Stimulated activated naive CD8-positive, alpha-beta T cell treated with anti-CD3 and anti-CD28 coated beads, Interleukin-15, amount 100 ng/mL, for 72 hours (primary cell): ENCODE measurements around the gene SEMA6C.

ENCODE experiments used
- ATAC-seq: fragments of 150-1000 bp; cut with Tn5 transposase; 2 replicates; pipeline ENCODE4 v1.10.0; 2021; ENCODE audit warnings: mild to moderate bottlenecking, moderate library complexity
- DNase-seq, 2 donors: peaks; one replicate each; pipeline ENCODE4 v3.0.0; 2021 to 2022
- H3K27ac Mint-ChIP-seq, 2 donors: one replicate each; pipeline ENCODE4 v1.8.0; 2022; ENCODE audit warnings: mild to moderate bottlenecking in 2 of 2, mixed read lengths in 2 of 2, moderate library complexity in 2 of 2
- H3K27me3 Mint-ChIP-seq: one replicate; pipeline ENCODE4 v1.8.0; 2022; ENCODE audit warnings: mixed read lengths
- H3K4me1 Mint-ChIP-seq: one replicate; pipeline ENCODE4 v1.8.0; 2022; ENCODE audit warnings: mild to moderate bottlenecking, mixed read lengths
- H3K4me3 Mint-ChIP-seq, 2 donors: one replicate each; pipeline ENCODE4 v1.8.0; 2022; ENCODE audit warnings: mild to moderate bottlenecking in 2 of 2, mixed read lengths in 2 of 2, moderate library complexity in 1 of 2
- H3K9me3 Mint-ChIP-seq, 2 donors: one replicate each; pipeline ENCODE4 v1.8.0; 2022; ENCODE audit warnings: mixed read lengths in 2 of 2

Gene SEMA6C

DNA sequence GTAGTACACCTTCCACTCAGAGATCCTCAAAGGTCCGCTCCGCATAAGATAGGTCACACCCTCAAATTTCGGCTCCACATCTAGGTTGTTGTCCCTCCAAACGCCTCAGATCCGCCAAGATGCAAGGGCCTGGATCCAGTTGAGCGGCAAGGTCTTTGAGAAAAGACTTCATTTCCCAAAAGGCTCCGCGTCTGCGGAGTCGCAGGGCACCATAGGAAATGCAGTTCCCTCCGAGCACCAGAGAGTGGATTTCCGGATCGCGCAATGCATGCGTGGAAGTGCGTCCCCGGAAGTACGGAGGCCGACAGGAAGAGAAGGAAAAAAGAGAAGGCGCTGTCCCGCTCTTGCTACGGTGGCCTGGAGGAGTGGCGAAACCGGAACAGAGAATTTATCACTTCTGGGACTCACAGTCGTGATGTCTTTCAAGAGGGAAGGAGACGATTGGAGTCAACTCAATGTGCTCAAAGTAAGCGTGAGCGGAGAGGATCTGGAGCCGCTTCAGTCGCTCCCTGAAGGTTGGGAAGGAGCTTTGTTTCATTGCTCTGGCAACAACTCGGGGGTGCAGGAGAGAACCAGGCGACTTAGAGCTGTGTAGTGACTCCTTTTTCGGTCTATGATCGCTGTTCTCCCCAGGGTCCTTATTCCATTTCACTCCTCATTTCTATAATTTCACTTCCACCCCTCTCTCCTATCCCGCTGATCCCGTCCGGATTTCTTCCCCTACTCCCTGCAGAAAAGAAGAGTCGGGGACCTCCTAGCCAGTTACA is 19.5 kb upstream of the SEMA6C start, which contains the start of the genes LYSMD1 and SCNM1:
LYSMD1 (minus strand) TSS at position 165 of the 767 bp plus-strand sequence. CDS start 644 bp downstream, outside the sequence.
SCNM1 (plus strand) TSS at position 407 of the 767 bp plus-strand sequence; CDS start at position 416, 9 bp downstream.
- peaks cover 67% of the 10 kb centered on the region for H3K4me1 Mint-ChIP-seq
- peak within 1 kb of the TSS; percentile 89 to 94 for H3K4me3 Mint-ChIP-seq
- peak; percentile 93 to 98 for DNase-seq
- no peaks in the 10 kb centered on the region for H3K27me3 Mint-ChIP-seq
- no peaks in the 10 kb centered on the region for H3K9me3 Mint-ChIP-seq
- peak; percentile 95 for ATAC-seq
- peak within 1 kb of the TSS; percentile 96 to 98 for H3K27ac Mint-ChIP-seq

DNA sequence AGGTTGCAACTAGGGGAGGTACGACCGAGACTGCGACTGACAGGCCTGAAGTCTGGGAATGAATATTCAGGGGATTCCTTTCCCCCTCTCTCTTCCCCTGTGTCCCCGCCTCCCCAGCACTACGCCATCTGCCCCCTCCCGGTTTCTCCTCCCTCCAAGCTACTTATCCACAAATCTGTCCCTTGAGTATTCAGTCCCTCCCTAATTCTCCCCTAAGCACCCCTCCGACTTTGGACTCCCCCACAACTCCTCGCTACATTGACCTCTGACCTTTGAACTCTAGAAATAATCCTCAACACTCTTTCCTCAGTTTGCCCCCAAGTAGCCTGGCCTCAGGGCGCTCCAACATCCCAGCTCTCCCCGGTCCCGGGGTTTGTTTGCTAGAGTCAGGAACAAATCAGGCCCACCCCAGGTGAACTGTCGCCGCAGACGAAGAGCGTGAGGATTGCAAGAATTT is 18.9 kb upstream of the SEMA6C start:
- peak overlapping the region; percentile 96 to 98 for H3K27ac Mint-ChIP-seq
- H3K4me1 Mint-ChIP-seq: peaks cover 73% of the 10 kb centered on the region
- peak overlapping the region; percentile 89 to 94 for H3K4me3 Mint-ChIP-seq
- ATAC-seq (peak; percentile 3), DNase-seq (no peak)
- H3K27me3 Mint-ChIP-seq: no peaks in the 10 kb centered on the region
- no peaks in the 10 kb centered on the region for H3K9me3 Mint-ChIP-seq

DNA sequence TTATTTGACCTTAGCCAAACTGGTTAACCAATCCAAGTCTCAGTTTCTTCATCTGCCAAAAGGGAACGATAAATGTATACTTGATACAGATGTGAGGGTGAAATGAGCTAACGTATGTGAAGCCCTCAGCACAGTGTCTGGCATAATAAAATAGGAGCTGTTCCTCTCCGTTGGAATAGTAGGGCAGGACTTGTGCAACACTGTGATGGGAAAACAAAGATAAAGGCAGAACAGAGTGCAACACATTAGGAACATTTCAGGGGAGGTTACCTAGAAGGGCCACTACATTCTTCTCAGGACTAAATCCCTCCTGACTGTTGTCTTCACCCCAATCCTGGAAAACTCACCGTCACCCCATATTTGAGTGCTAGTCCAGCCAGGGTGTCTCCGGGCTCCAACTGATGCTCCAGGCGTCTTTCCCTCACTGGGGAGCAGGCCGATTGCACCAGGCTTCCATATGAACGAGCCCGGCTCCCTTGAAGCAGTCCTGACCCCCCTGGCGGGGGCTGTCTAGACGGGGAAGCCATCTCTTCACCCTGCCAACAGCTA is 18.4 kb upstream of the SEMA6C start:
- no peak for DNase-seq
- Mint-ChIP-seq H3K27ac (peak overlapping the region; percentile 96 to 98), H3K4me1 (peaks cover 78% of the 10 kb centered on the region)

DNA sequence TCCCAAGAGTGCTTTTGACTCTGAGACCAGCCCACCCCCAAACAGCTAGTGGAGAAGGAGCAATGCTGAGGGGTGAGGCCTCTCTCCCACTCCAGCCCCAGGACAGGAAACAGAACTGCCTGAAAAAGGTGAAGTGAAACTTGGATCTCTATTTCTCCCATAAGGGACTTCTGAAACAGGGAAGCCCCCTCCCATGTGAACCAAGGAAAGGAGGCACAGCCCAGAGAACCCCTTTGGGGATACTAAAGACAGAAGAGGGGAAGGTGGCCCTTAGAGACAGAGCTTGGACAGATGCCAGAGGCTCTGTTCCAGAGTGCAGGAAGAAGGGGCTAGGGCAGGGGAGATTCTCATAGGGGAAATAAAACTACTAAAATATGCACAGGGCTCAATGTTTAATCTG is 12.9 kb upstream of the SEMA6C start:
- no peaks in the 10 kb centered on the region for H3K27me3 Mint-ChIP-seq
- peak overlapping the region; percentile 90 to 99 for H3K4me3 Mint-ChIP-seq
- ATAC-seq: no peak
- no peak for DNase-seq
- peaks cover 81% of the 10 kb centered on the region for H3K4me1 Mint-ChIP-seq
- no peaks in the 10 kb centered on the region for H3K9me3 Mint-ChIP-seq
- H3K27ac Mint-ChIP-seq: peak overlapping the region; percentile 92 to 97

More for the DNA sequence above, 18.4 kb upstream of the SEMA6C start:
- Mint-ChIP-seq H3K4me3 (peak overlapping the region; percentile 89 to 94), H3K27me3 (no peaks in the 10 kb centered on the region), H3K9me3 (no peaks in the 10 kb centered on the region)
- ATAC-seq: no peak

DNA sequence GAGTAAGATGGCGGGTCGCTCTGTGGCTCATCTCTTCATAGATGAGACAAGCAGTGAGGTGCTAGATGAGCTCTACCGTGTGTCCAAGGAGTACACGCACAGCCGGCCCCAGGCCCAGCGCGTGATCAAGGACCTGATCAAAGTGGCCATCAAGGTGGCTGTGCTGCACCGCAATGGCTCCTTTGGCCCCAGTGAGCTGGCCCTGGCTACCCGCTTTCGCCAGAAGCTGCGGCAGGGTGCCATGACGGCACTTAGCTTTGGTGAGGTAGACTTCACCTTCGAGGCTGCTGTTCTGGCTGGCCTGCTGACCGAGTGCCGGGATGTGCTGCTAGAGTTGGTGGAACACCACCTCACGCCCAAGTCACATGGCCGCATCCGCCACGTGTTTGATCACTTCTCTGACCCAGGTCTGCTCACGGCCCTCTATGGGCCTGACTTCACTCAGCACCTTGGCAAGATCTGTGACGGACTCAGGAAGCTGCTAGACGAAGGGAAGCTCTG is 12.4 kb upstream of the SEMA6C start:
- Mint-ChIP-seq H3K4me3 (peak overlapping the region; percentile 90 to 99), H3K27ac (peak overlapping the region; percentile 92 to 97), H3K4me1 (peaks cover 75% of the 10 kb centered on the region), H3K27me3 (no peaks in the 10 kb centered on the region), H3K9me3 (no peaks in the 10 kb centered on the region)
- DNase-seq (peak in 1 of 2 donors; percentile 46), ATAC-seq (peak; percentile 29)

DNA sequence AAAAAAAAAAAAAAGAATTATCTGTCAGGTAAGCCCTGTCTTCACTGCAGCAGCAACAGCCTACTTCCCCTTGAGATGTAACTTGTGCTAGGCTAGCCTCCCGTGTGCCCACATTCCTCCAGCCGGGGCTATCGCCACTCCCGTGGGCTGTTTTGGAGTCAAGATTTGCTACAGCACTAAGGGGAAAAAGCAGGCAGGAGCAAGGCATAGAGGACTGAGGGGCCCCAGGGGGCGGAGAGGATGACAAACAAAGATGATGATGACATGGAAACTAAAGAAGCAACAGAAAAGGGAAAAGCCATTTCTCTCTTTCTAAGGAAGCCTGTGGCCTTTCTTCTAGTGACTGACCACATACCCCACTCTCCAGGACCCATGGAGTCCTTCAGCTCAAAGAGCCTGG is 11.9 kb upstream of the SEMA6C start:
- ATAC-seq: peak; percentile 59
- no peaks in the 10 kb centered on the region for H3K27me3 Mint-ChIP-seq
- peak overlapping the region; percentile 90 to 99 for H3K4me3 Mint-ChIP-seq
- peaks cover 70% of the 10 kb centered on the region for H3K4me1 Mint-ChIP-seq
- DNase-seq: peak; percentile 35 to 74
- no peaks in the 10 kb centered on the region for H3K9me3 Mint-ChIP-seq
- peak overlapping the region; percentile 92 to 94 for H3K27ac Mint-ChIP-seq

DNA sequence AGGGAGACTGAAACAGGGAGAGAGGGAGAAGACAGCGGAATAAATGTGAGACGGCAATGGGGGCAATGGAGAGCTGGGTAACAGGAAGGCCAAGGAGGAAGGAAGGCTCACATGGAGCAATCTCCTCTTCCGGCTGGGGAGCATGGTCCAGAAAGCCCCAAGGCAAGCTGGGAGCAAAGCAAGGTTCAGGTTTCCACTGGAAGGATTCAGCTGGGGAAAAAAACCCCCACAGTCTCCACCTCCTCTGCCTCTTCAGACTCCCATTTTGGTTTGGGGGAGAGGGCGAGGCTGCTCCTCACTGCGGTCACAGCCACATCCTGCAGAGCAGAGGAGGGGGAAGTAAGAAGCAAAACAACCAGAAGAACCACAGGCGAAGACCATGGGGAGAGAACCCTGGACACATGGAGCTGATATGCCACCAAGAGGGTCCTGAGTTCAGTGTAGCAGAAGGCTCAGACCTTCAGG is 10.7 kb upstream of the SEMA6C start:
- Mint-ChIP-seq H3K4me3 (peak overlapping the region; percentile 90 to 99), H3K27me3 (no peaks in the 10 kb centered on the region), H3K4me1 (peaks cover 61% of the 10 kb centered on the region), H3K9me3 (no peaks in the 10 kb centered on the region), H3K27ac (peak overlapping the region; percentile 92 to 94)
- peak; percentile 68 for ATAC-seq
- peak; percentile 44 to 77 for DNase-seq

DNA sequence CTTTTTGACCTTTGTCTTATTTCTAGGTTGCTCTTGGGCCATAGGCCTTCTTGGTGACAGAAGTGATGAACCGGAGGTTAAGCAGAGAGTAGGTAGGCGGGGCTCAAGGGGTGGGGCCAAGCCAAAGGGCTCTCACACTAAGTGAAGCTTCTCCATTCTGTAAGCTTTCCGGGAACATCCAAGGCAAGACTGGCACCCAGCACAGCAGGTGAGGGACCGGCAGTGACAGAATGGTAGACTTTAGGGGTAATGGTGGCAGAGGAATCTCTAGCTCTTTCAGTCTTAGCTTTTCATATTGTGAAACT is 10.0 kb upstream of the SEMA6C start, which contains the start of gene TNFAIP8L2:
TNFAIP8L2 (plus strand) TSS at position 135 of the 305 bp plus-strand sequence. CDS start 2,049 bp downstream, outside the sequence.
- H3K4me3 Mint-ChIP-seq: peak within 1 kb of the TSS; percentile 90 to 99
- peaks cover 55% of the 10 kb centered on the region for H3K4me1 Mint-ChIP-seq
- ATAC-seq (peak; percentile 86), DNase-seq (peak; percentile 57 to 79)
- no peaks in the 10 kb centered on the region for H3K27me3 Mint-ChIP-seq
- peak within 1 kb of the TSS; percentile 92 to 94 for H3K27ac Mint-ChIP-seq
- no peaks in the 10 kb centered on the region for H3K9me3 Mint-ChIP-seq

DNA sequence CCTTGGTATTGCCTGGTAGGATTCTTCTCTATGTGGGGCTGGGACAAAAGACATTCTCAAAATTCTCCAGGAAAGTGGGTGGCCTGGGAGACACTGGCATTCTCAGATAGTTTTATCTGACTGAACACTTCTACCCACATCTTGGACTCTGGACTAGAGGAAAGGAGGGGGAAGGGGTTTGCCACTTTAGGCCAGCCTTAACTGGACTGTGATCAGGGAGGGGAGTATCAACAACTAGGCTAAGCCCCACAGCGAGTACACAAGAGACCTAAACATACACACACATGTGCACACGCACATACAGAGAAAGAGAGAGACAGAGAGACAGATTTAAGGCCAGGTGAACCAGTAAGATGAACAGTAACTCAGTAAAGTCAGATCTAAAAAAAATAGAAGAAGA is 1.2 kb upstream of the SEMA6C start:
- Mint-ChIP-seq H3K27me3 (peaks cover 10% of the 10 kb centered on the region), H3K4me1 (peaks cover 23% of the 10 kb centered on the region), H3K27ac (no peak overlapping the region), H3K9me3 (no peaks in the 10 kb centered on the region), H3K4me3 (peak overlapping the region in 1 of 2 donors; percentile 17)
- DNase-seq: no peak
- ATAC-seq: no peak

DNA sequence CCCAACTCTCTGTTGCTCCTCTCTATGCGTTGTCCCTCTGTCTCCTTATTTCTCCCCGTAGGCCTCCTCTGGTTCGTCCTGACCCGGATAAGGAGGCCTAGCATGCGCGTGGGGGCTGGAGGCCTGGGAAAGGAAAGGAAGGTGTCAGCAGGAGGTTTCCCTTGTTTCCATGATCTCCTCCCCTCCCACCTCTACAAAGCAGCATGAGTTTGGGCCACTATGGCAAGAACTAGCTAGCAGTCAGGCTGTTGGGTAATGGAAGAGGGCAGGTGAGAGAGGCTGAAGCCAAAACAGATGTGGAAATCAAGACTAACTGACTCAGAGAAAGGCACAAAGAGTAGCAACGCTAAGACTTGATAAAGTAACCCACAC is 687 bp upstream of the SEMA6C start:
- Mint-ChIP-seq H3K4me1 (peaks cover 23% of the 10 kb centered on the region), H3K27ac (peak overlapping the region in 1 of 2 donors; percentile 69), H3K27me3 (peaks cover 10% of the 10 kb centered on the region), H3K9me3 (no peaks in the 10 kb centered on the region), H3K4me3 (peak overlapping the region; percentile 90 to 96)
- DNase-seq: no peak
- ATAC-seq: no peak

DNA sequence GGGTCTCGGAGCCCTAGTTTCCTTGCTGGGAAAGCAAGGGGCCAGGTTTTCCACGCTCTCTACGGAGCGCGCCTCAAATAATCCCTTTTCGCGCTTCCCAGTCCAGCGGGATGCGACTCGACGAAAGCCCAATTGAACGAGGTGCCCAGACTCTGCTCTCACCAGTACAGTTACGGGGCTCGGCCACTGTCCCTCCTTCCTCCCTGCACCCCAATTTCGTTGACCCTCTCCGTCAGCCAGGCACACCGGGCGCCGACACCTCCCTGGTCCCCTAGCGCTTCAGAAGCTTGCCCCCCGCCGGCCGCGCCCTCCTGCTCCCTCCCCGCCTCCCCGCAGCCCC is 389 bp downstream of the SEMA6C start:
- no peaks in the 10 kb centered on the region for H3K9me3 Mint-ChIP-seq
- H3K4me1 Mint-ChIP-seq: peaks cover 23% of the 10 kb centered on the region
- H3K27me3 Mint-ChIP-seq: peaks cover 10% of the 10 kb centered on the region
- peak overlapping the region; percentile 90 to 96 for H3K4me3 Mint-ChIP-seq
- DNase-seq (no peak), ATAC-seq (peak; percentile 36)
- no peak overlapping the region for H3K27ac Mint-ChIP-seq

DNA sequence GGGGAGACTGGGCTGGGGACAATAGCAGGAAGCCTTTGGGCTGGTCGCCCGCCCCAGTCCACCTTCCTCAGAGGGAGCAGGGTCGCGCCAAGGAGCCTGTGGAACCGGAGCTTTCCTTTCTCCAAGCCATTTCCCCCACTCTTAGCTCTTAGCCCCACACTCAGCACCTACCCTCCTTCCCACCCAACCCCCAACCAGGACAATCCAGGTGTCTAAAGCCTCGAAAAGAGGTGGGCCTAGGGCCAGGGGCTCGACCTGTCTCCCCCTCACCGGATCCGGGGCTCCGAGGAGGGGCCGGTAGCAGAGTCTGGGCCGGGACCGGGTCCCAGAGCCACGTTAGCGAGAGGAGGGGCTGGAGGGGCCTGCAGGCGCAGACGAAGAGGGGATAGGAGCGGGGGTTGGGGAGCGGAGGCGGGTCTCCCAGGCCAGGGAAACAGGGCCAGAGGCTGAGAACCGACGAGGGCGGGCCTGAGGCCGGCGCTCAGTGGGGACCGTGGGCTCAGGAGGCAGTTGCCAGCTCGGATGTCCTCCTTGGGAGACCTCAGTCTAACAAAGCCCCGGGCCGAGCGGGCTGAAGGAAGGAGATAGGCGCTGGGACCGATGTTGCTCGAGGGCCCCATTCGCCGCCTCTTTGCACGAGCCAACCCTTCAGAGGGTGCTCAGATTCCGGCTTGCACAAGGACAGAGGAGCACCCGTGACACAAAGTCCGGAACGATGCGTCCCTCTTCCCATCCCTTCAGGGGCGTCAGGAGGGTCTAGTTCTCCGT is 943 bp downstream of the SEMA6C start:
- peak; percentile 36 for ATAC-seq
- Mint-ChIP-seq H3K4me3 (peak overlapping the region; percentile 90 to 96), H3K9me3 (no peaks in the 10 kb centered on the region), H3K27me3 (peaks cover 10% of the 10 kb centered on the region), H3K27ac (no peak overlapping the region), H3K4me1 (peaks cover 23% of the 10 kb centered on the region)
- DNase-seq: peak in 1 of 2 donors; percentile 31

DNA sequence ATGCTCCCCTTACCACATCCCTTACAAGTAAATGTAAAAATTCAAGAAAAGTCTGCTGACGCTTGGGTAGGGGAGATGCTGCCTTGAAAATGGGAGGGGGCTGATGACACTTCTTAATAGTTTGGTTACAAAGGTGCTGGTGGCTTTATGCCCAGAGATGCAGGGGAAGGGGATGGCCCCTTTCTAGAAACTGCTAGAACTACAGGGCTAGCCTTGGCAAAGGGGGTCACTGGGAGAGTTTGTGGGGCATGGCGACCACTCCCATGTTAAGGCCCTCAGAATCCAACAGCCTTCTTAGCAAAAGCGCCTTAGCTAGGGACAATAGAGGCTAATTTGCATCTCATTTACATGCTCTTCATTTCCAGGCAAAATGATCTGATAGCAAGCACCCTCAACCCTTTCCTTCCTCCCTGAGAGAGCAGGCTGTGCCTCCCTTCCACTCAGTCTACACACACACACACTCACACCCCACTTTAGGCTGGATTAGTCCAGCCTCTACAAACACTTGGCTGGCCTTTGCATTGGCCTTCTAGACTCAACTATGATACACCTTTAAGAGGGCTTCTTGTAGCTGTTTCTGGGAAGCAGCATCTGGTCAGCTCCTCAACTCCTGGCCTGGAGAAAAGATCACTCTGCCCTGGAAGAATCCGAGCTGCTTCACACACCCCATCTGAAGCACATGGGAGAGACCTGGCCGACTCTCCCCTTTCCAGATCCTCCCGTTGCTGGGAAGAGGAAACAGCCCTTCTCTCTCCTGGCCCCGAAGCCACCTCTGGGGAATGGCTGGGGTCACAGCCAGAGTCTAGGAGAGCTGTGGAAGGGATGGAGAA is 1.7 kb downstream of the SEMA6C start:
- ATAC-seq (no peak), DNase-seq (no peak)
- Mint-ChIP-seq H3K27me3 (peaks cover 10% of the 10 kb centered on the region), H3K4me1 (peaks cover 23% of the 10 kb centered on the region), H3K9me3 (no peaks in the 10 kb centered on the region), H3K4me3 (no peak overlapping the region), H3K27ac (no peak overlapping the region)

DNA sequence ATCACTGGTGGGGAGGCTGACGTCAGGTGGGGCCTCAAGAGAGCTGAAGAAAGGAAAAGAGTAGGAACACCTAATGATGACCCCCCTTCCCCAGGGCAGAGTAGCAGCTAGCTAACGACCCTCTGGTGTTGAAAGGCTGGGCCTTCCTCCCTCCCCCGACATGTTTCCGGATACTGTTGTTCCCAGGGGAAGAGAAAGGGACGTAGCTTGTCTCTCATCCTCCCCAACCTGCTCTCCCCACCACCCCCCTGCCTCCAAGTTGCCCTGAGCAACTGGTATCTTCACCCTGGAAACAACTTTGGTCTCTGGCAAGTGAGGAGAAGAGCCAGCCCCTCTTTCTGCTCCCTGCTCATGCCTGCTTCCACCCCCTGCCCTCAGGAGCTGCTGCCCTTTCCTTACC is 2.4 kb downstream of the SEMA6C start:
- H3K27ac Mint-ChIP-seq: no peak overlapping the region
- H3K9me3 Mint-ChIP-seq: no peaks in the 10 kb centered on the region
- H3K27me3 Mint-ChIP-seq: peaks cover 10% of the 10 kb centered on the region
- H3K4me3 Mint-ChIP-seq: no peak overlapping the region
- ATAC-seq (no peak), DNase-seq (no peak)
- H3K4me1 Mint-ChIP-seq: peaks cover 23% of the 10 kb centered on the region

DNA sequence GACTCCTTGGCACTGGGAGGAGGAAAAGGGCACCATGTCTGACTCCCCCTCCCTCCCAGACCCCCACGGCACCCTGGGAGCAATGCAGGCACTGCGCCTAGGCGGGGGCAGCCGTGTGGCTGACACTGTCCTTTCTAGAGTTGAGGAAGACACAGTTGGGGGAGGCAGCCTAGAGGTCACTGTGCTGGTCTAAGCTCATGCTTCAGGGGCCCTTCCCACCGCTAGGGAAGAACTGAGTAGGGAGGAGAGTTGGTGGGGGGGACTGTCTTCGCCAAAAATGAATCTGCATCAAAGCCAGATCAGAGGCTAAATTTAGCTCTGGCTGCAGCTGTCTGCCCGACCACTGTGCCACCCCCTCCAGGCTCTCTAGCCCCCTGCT is 3.4 kb downstream of the SEMA6C start:
- Mint-ChIP-seq H3K4me1 (peaks cover 23% of the 10 kb centered on the region), H3K27ac (no peak overlapping the region), H3K4me3 (no peak overlapping the region), H3K27me3 (peaks cover 10% of the 10 kb centered on the region), H3K9me3 (no peaks in the 10 kb centered on the region)
- DNase-seq: no peak
- no peak for ATAC-seq
